ENCODE results near the gene KCNJ5.

Gene KCNJ5

GRCh38 chr11:128874427-128874826 is 16.7 kb upstream of the KCNJ5 start:
- Histone ChIP-seq H3K9ac (ENCODE audit: low read length) (no peak overlapping the region), H3K27ac (ENCODE audit: low read depth, low read length, poor library complexity, severe bottlenecking) (no peak overlapping the region), H3K9me3 (ENCODE audit: low read length) (no peaks in the 10 kb centered on the region), H3K36me3 (ENCODE audit: insufficient read depth, low read length) (no peaks in the 10 kb centered on the region), H3K27me3 (ENCODE audit: insufficient read depth, low read length) (no peaks in the 10 kb centered on the region), H3K9me2 (ENCODE audit: low read depth, low read length) (no peaks in the 10 kb centered on the region), H4K20me1 (ENCODE audit: insufficient read depth, low read length) (no peaks in the 10 kb centered on the region), H2AFZ (ENCODE audit: low read length) (no peak overlapping the region), H3K4me3 (ENCODE audit: low read depth, low read length, poor library complexity, severe bottlenecking) (no peak overlapping the region), H3K4me1 (ENCODE audit: insufficient read depth, low read length, severe bottlenecking) (no peaks in the 10 kb centered on the region), H3F3A (ENCODE audit: insufficient read depth, low read length) (no peaks in the 10 kb centered on the region), H3K79me2 (ENCODE audit: insufficient read depth, low read length) (no peaks in the 10 kb centered on the region), H3K4me2 (ENCODE audit: low read length) (no peak overlapping the region)
- TF ChIP-seq CTCF (IDR thresholded peaks at IDR 0.05; ENCODE audit: low read length) (no peak), EZH2 (IDR thresholded peaks at IDR 0.05; ENCODE audit: borderline replicate concordance, low read length) (no peak)

- H3K9me3 ChIP-seq (ENCODE audit: low read length) = no peaks in the 10 kb centered on the region
- H2AFZ ChIP-seq (ENCODE audit: low read length) = no peak overlapping the region
- no peak overlapping the region for H3K4me3 ChIP-seq (ENCODE audit: low read depth, low read length, poor library complexity, severe bottlenecking)
- H4K20me1 ChIP-seq (ENCODE audit: insufficient read depth, low read length) = no peaks in the 10 kb centered on the region
- H3K36me3 ChIP-seq (ENCODE audit: insufficient read depth, low read length) = no peaks in the 10 kb centered on the region
- H3K4me1 ChIP-seq (ENCODE audit: insufficient read depth, low read length, severe bottlenecking) = no peaks in the 10 kb centered on the region
- H3K9ac ChIP-seq (ENCODE audit: low read length) = no peak overlapping the region
- H3K79me2 ChIP-seq (ENCODE audit: insufficient read depth, low read length) = no peaks in the 10 kb centered on the region
- no peaks in the 10 kb centered on the region for H3K27me3 ChIP-seq (ENCODE audit: insufficient read depth, low read length)
- H3K4me2 ChIP-seq (ENCODE audit: low read length) = no peak overlapping the region
- no peak for TF ChIP-seq CTCF (IDR thresholded peaks at IDR 0.05; ENCODE audit: low read length)
- no peak for TF ChIP-seq EZH2 (IDR thresholded peaks at IDR 0.05; ENCODE audit: borderline replicate concordance, low read length)
- H3F3A ChIP-seq (ENCODE audit: insufficient read depth, low read length) = no peaks in the 10 kb centered on the region
- no peak overlapping the region for H3K27ac ChIP-seq (ENCODE audit: low read depth, low read length, poor library complexity, severe bottlenecking)
- H3K9me2 ChIP-seq (ENCODE audit: low read depth, low read length) = no peaks in the 10 kb centered on the region
These were observed 15.0 kb upstream of the KCNJ5 start for GRCh38 chr11:128876133-128876650.

- no peak overlapping the region for H3K9ac ChIP-seq (ENCODE audit: low read length)
- no peak overlapping the region for H3K4me3 ChIP-seq (ENCODE audit: low read depth, low read length, poor library complexity, severe bottlenecking)
- H3K27me3 ChIP-seq (ENCODE audit: insufficient read depth, low read length) = no peaks in the 10 kb centered on the region
- TF ChIP-seq CTCF (IDR thresholded peaks at IDR 0.05; ENCODE audit: low read length) = no peak
- TF ChIP-seq EZH2 (IDR thresholded peaks at IDR 0.05; ENCODE audit: borderline replicate concordance, low read length) = no peak
- H3K4me1 ChIP-seq (ENCODE audit: insufficient read depth, low read length, severe bottlenecking) = no peaks in the 10 kb centered on the region
- no peaks in the 10 kb centered on the region for H3F3A ChIP-seq (ENCODE audit: insufficient read depth, low read length)
- no peaks in the 10 kb centered on the region for H4K20me1 ChIP-seq (ENCODE audit: insufficient read depth, low read length)
- no peaks in the 10 kb centered on the region for H3K36me3 ChIP-seq (ENCODE audit: insufficient read depth, low read length)
- H2AFZ ChIP-seq (ENCODE audit: low read length) = no peak overlapping the region
- no peaks in the 10 kb centered on the region for H3K9me3 ChIP-seq (ENCODE audit: low read length)
- H3K79me2 ChIP-seq (ENCODE audit: insufficient read depth, low read length) = no peaks in the 10 kb centered on the region
- H3K27ac ChIP-seq (ENCODE audit: low read depth, low read length, poor library complexity, severe bottlenecking) = no peak overlapping the region
- no peak overlapping the region for H3K4me2 ChIP-seq (ENCODE audit: low read length)
- H3K9me2 ChIP-seq (ENCODE audit: low read depth, low read length) = no peaks in the 10 kb centered on the region
These were observed 13.4 kb upstream of the KCNJ5 start for GRCh38 chr11:128877726-128878125.
